PFSK-1 (cell line): ENCODE results near the gene VDAC1.

Experiments used
- POLR2AphosphoS5 ChIP-seq: IDR thresholded peaks from 2 replicates; pipeline ENCODE4 v1.6.1; 2012; ENCODE audit warnings: low read depth, mild to moderate bottlenecking, control low read depth, low read length, moderate library complexity
- TF ChIP-seq, protein P1 (sequence below), 2 experiments: IDR thresholded peaks; 2 replicates each; pipeline versions ENCODE4 v1.6.1 to v1.8.0; 2011 to 2012; ENCODE audit warnings: low read depth in 2 of 2, low read length in 2 of 2, control low read depth in 1 of 2, inconsistent platforms in 1 of 2, mild to moderate bottlenecking in 1 of 2, moderate library complexity in 1 of 2; ENCODE audit not compliant: insufficient read depth in 1 of 2

DNA sequence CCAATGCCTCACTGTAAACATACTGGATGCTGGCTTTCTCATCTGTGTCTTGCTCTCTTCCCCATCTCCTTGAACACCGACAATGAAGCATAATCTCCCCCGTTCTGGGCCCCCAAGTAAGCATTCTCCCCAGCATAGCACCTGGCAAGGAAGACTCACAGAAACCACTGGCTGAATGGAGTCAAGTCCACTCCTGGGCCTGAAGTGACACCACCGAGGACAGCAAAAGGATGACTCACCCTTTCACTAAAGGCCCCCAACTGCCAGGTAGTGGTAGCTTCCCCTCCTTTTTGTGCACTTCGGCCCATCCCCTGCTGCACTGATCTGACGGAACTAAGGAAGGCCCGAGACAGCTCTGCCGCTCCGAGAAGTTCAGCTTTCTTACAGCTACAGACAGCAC is 9.4 kb downstream of the VDAC1 start:
- TF ChIP-seq, protein P1, sequence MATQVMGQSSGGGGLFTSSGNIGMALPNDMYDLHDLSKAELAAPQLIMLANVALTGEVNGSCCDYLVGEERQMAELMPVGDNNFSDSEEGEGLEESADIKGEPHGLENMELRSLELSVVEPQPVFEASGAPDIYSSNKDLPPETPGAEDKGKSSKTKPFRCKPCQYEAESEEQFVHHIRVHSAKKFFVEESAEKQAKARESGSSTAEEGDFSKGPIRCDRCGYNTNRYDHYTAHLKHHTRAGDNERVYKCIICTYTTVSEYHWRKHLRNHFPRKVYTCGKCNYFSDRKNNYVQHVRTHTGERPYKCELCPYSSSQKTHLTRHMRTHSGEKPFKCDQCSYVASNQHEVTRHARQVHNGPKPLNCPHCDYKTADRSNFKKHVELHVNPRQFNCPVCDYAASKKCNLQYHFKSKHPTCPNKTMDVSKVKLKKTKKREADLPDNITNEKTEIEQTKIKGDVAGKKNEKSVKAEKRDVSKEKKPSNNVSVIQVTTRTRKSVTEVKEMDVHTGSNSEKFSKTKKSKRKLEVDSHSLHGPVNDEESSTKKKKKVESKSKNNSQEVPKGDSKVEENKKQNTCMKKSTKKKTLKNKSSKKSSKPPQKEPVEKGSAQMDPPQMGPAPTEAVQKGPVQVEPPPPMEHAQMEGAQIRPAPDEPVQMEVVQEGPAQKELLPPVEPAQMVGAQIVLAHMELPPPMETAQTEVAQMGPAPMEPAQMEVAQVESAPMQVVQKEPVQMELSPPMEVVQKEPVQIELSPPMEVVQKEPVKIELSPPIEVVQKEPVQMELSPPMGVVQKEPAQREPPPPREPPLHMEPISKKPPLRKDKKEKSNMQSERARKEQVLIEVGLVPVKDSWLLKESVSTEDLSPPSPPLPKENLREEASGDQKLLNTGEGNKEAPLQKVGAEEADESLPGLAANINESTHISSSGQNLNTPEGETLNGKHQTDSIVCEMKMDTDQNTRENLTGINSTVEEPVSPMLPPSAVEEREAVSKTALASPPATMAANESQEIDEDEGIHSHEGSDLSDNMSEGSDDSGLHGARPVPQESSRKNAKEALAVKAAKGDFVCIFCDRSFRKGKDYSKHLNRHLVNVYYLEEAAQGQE (IDR thresholded peaks at IDR 0.05; ENCODE audit: insufficient read depth in 1 of 2, low read depth in 2 of 2, low read length in 2 of 2), result no peak
- TF ChIP-seq POLR2AphosphoS5, result no peak
